Measurements from ENCODE around the gene AZIN2.

AZIN2 gene

GRCh38 chr1:33111965-33112364, 31.0 kb downstream of the AZIN2 start:
- Histone ChIP-seq H3K23ac (ENCODE audit: low read length) (no peak overlapping the region), H4K5ac (ENCODE audit: low read length) (no peak overlapping the region), H3K36me3 (ENCODE audit: control insufficient read depth, insufficient read depth, low read length) (no peaks in the 10 kb centered on the region), H3K4me1 (ENCODE audit: control insufficient read depth, low read depth, low read length) (no peaks in the 10 kb centered on the region), H2AK5ac (ENCODE audit: low read length) (no peak overlapping the region), H3K4me3 (ENCODE audit: low read length) (no peak overlapping the region), H3K27me3 (ENCODE audit: insufficient read depth, low read length, poor library complexity) (no peaks in the 10 kb centered on the region), H2BK15ac (replicated peaks; ENCODE audit: low read depth) (no peak overlapping the region), H2BK120ac (ENCODE audit: low read depth, low read length) (no peak overlapping the region), H3K4me2 (ENCODE audit: low read length) (no peak overlapping the region), H3K18ac (ENCODE audit: low read length) (no peak overlapping the region), H3K4ac (ENCODE audit: low read depth, low read length) (no peak overlapping the region), H3K27ac (ENCODE audit: low read depth, low read length) (no peak overlapping the region), H3K79me1 (ENCODE audit: low read length) (no peaks in the 10 kb centered on the region), H4K8ac (ENCODE audit: low read depth, low read length) (no peak overlapping the region), H3K9ac (ENCODE audit: low read length) (no peak overlapping the region), H2BK5ac (ENCODE audit: low read length) (no peak overlapping the region), H3K56ac (ENCODE audit: low read length) (no peak overlapping the region), H3K79me2 (ENCODE audit: control insufficient read depth, insufficient read depth, low read length) (no peaks in the 10 kb centered on the region)
- no CpG with 5 or more reads among the region's 3 CpGs for WGBS (ENCODE audit: extremely low coverage, insufficient coverage, low lambda C conversion rate)
- no peak for DNase-seq

- Histone ChIP-seq H3K27me3 (ENCODE audit: insufficient read depth, low read length, poor library complexity) (no peaks in the 10 kb centered on the region), H2BK120ac (ENCODE audit: low read depth, low read length) (no peak overlapping the region), H3K27ac (ENCODE audit: low read depth, low read length) (no peak overlapping the region), H3K23ac (ENCODE audit: low read length) (no peak overlapping the region), H3K79me2 (ENCODE audit: control insufficient read depth, insufficient read depth, low read length) (no peaks in the 10 kb centered on the region), H3K4ac (ENCODE audit: low read depth, low read length) (no peak overlapping the region), H3K79me1 (ENCODE audit: low read length) (no peaks in the 10 kb centered on the region), H3K9ac (ENCODE audit: low read length) (no peak overlapping the region), H3K18ac (ENCODE audit: low read length) (no peak overlapping the region), H2BK5ac (ENCODE audit: low read length) (no peak overlapping the region), H2AK5ac (ENCODE audit: low read length) (no peak overlapping the region), H3K4me1 (ENCODE audit: control insufficient read depth, low read depth, low read length) (no peaks in the 10 kb centered on the region), H3K4me2 (ENCODE audit: low read length) (no peak overlapping the region), H4K5ac (ENCODE audit: low read length) (no peak overlapping the region), H3K36me3 (ENCODE audit: control insufficient read depth, insufficient read depth, low read length) (no peaks in the 10 kb centered on the region), H3K56ac (ENCODE audit: low read length) (no peak overlapping the region), H2BK15ac (replicated peaks; ENCODE audit: low read depth) (no peak overlapping the region), H4K8ac (ENCODE audit: low read depth, low read length) (no peak overlapping the region), H3K4me3 (ENCODE audit: low read length) (no peak overlapping the region)
- no peak for DNase-seq
- no CpG with 5 or more reads among the region's 13 CpGs for WGBS (ENCODE audit: extremely low coverage, insufficient coverage, low lambda C conversion rate)
Observed at GRCh38 chr1:33117440-33118085, 36.6 kb downstream of the AZIN2 start.

GRCh38 chr1:33118274-33118673, 37.3 kb downstream of the AZIN2 start:
- WGBS (ENCODE audit: extremely low coverage, insufficient coverage, low lambda C conversion rate), result no CpG with 5 or more reads among the region's 4 CpGs
- no peak overlapping the region for H3K56ac ChIP-seq (ENCODE audit: low read length)
- no peak overlapping the region for H3K18ac ChIP-seq (ENCODE audit: low read length)
- H3K9ac ChIP-seq (ENCODE audit: low read length), result no peak overlapping the region
- no peaks in the 10 kb centered on the region for H3K79me2 ChIP-seq (ENCODE audit: control insufficient read depth, insufficient read depth, low read length)
- H3K36me3 ChIP-seq (ENCODE audit: control insufficient read depth, insufficient read depth, low read length), result no peaks in the 10 kb centered on the region
- H3K4me1 ChIP-seq (ENCODE audit: control insufficient read depth, low read depth, low read length), result no peaks in the 10 kb centered on the region
- no peak overlapping the region for H3K23ac ChIP-seq (ENCODE audit: low read length)
- H2BK120ac ChIP-seq (ENCODE audit: low read depth, low read length), result no peak overlapping the region
- H2BK15ac ChIP-seq (replicated peaks; ENCODE audit: low read depth), result no peak overlapping the region
- H3K27ac ChIP-seq (ENCODE audit: low read depth, low read length), result no peak overlapping the region
- no peak overlapping the region for H2BK5ac ChIP-seq (ENCODE audit: low read length)
- no peaks in the 10 kb centered on the region for H3K27me3 ChIP-seq (ENCODE audit: insufficient read depth, low read length, poor library complexity)
- no peak overlapping the region for H3K4ac ChIP-seq (ENCODE audit: low read depth, low read length)
- H4K8ac ChIP-seq (ENCODE audit: low read depth, low read length), result no peak overlapping the region
- no peaks in the 10 kb centered on the region for H3K79me1 ChIP-seq (ENCODE audit: low read length)
- H3K4me2 ChIP-seq (ENCODE audit: low read length), result no peak overlapping the region
- no peak overlapping the region for H4K5ac ChIP-seq (ENCODE audit: low read length)
- no peak overlapping the region for H2AK5ac ChIP-seq (ENCODE audit: low read length)
- H3K4me3 ChIP-seq (ENCODE audit: low read length), result no peak overlapping the region
- no peak for DNase-seq

- Histone ChIP-seq H3K9ac (ENCODE audit: low read length) (no peak overlapping the region), H2AK5ac (ENCODE audit: low read length) (no peak overlapping the region), H3K36me3 (ENCODE audit: control insufficient read depth, insufficient read depth, low read length) (no peaks in the 10 kb centered on the region), H3K4me2 (ENCODE audit: low read length) (no peak overlapping the region), H3K27ac (ENCODE audit: low read depth, low read length) (no peak overlapping the region), H3K4me1 (ENCODE audit: control insufficient read depth, low read depth, low read length) (no peaks in the 10 kb centered on the region), H3K18ac (ENCODE audit: low read length) (no peak overlapping the region), H2BK120ac (ENCODE audit: low read depth, low read length) (no peak overlapping the region), H3K56ac (ENCODE audit: low read length) (no peak overlapping the region), H4K8ac (ENCODE audit: low read depth, low read length) (no peak overlapping the region), H3K27me3 (ENCODE audit: insufficient read depth, low read length, poor library complexity) (no peaks in the 10 kb centered on the region), H4K5ac (ENCODE audit: low read length) (peak overlapping the region; percentile 81), H2BK5ac (ENCODE audit: low read length) (no peak overlapping the region), H3K79me2 (ENCODE audit: control insufficient read depth, insufficient read depth, low read length) (no peaks in the 10 kb centered on the region), H3K4me3 (ENCODE audit: low read length) (no peak overlapping the region), H3K79me1 (ENCODE audit: low read length) (no peaks in the 10 kb centered on the region), H2BK15ac (replicated peaks; ENCODE audit: low read depth) (no peak overlapping the region), H3K23ac (ENCODE audit: low read length) (no peak overlapping the region), H3K4ac (ENCODE audit: low read depth, low read length) (no peak overlapping the region)
- DNase-seq, result no peak
- WGBS (ENCODE audit: extremely low coverage, insufficient coverage, low lambda C conversion rate), result no CpG with 5 or more reads among the region's 2 CpGs
Observed at GRCh38 chr1:33119050-33119449, 38.1 kb downstream of the AZIN2 start.

- no peak overlapping the region for H3K4me3 ChIP-seq (ENCODE audit: low read length)
- no CpG with 5 or more reads among the region's 16 CpGs for whole genome bisulfite sequencing (ENCODE audit: extremely low coverage, insufficient coverage, low lambda C conversion rate)
- H3K23ac ChIP-seq (ENCODE audit: low read length), result no peak overlapping the region
- no peak overlapping the region for H2BK120ac ChIP-seq (ENCODE audit: low read depth, low read length)
- H2BK5ac ChIP-seq (ENCODE audit: low read length), result no peak overlapping the region
- no peak overlapping the region for H3K27ac ChIP-seq (ENCODE audit: low read depth, low read length)
- no peak overlapping the region for H4K8ac ChIP-seq (ENCODE audit: low read depth, low read length)
- H3K9ac ChIP-seq (ENCODE audit: low read length), result no peak overlapping the region
- no peaks in the 10 kb centered on the region for H3K79me2 ChIP-seq (ENCODE audit: control insufficient read depth, insufficient read depth, low read length)
- peak overlapping the region; percentile 81 for H4K5ac ChIP-seq (ENCODE audit: low read length)
- H2AK5ac ChIP-seq (ENCODE audit: low read length), result no peak overlapping the region
- no peak overlapping the region for H3K4me2 ChIP-seq (ENCODE audit: low read length)
- H3K36me3 ChIP-seq (ENCODE audit: control insufficient read depth, insufficient read depth, low read length), result no peaks in the 10 kb centered on the region
- DNase-seq, result peak; percentile 83
- H2BK15ac ChIP-seq (replicated peaks; ENCODE audit: low read depth), result no peak overlapping the region
- H3K27me3 ChIP-seq (ENCODE audit: insufficient read depth, low read length, poor library complexity), result no peaks in the 10 kb centered on the region
- H3K4ac ChIP-seq (ENCODE audit: low read depth, low read length), result no peak overlapping the region
- no peaks in the 10 kb centered on the region for H3K79me1 ChIP-seq (ENCODE audit: low read length)
- no peaks in the 10 kb centered on the region for H3K4me1 ChIP-seq (ENCODE audit: control insufficient read depth, low read depth, low read length)
- H3K18ac ChIP-seq (ENCODE audit: low read length), result no peak overlapping the region
- H3K56ac ChIP-seq (ENCODE audit: low read length), result no peak overlapping the region
Observed at GRCh38 chr1:33119532-33120217, 38.7 kb downstream of the AZIN2 start.

Measured in mesendoderm (in vitro differentiated cells).